HG03442 (cell line): ENCODE results near the gene RAP1GAP.

Experiments
- ATAC-seq: cut with Tn5 transposase; IDR thresholded peaks from one replicate; pipeline ENCODE4 v1.9.1; 2021; ENCODE audit warnings: mild to moderate bottlenecking, moderate library complexity; ENCODE audit not compliant: unreplicated experiment

RAP1GAP gene

DNA sequence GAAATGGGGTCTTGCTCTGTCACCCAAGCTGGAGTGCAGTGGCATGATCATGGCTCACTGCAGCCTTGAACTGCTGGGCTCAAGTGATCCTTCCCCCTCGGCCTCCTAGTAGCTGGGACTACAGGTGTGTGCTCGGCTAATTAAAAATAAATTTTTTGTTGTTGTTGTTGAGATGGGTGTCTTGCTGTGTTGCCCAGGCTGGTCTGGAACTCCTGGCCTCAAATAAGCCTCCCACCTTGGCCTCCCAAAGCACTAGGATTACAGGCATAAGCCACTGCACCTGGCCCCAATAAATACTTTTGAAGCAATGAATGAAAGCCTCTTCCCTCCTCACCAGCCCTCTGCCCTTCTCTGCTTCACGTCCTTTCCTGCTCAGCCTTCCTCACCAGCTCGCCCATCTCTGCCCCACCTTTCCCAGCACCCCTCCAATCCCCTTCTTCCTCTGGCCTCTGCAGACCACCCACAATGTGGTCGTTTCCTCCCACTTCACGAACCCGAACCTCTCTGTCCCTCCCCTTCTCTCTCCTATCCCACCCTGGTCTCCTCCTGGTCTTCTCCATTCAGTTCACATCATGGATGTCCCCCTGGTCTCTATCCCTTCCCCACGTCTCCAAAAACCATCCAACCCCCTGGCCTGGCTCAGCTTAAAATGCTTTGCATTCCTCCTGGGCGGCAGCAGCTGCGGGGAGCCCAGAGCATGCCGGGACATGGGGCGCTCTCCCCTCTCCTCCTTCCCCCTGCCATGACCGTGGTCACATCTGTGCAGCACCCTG, 38.4 kb downstream of the RAP1GAP start:
- ATAC-seq = no peak

DNA sequence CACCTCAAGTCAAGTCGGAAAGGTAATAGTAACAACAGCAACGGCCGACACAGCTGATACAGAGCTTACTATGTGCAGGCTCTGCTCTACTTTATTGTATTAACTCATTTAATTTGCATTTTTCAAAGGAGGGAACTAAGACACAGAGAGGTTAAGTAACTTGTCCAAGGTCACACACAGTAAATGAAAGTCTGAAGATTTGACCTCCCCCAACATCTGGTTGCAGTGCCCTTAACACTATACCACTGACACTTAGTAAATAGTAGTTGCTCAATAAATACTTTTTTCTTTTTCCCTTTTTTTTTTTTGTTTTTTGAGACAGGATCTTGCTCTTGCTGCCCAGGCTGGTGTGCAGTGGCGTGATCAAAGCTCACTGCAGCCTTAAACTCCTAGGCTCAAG, 39.2 kb downstream of the RAP1GAP start:
- no peak for ATAC-seq

DNA sequence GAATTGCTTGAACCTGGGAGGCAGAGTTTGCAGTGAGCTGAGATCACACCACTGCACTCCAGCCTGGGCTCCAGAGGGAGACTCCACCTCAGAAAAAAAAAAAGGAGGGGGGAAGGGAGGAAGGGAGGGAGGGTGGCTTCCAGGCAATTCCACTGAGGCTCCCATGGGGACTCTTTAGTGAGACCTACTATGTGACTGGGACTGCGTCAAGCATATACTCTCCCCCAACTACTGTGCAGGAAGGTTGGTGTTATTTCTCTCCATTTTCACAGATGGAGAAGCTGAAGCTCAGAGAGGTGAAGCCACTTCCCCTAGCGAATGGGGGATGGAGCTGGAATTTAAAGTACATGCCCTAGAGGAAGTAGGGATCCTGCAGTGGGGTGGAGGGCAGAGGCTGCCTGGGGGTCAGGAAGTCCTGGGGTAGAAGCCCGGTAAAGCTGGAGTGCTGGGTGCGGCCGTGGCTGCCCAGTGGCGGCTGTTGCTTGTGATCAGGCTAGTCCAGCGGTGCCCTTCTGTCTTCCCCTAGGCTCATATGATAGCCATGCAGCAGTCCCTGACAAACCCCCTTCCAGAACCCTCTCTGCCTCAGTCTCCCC, 40.3 kb downstream of the RAP1GAP start:
- no peak for ATAC-seq

DNA sequence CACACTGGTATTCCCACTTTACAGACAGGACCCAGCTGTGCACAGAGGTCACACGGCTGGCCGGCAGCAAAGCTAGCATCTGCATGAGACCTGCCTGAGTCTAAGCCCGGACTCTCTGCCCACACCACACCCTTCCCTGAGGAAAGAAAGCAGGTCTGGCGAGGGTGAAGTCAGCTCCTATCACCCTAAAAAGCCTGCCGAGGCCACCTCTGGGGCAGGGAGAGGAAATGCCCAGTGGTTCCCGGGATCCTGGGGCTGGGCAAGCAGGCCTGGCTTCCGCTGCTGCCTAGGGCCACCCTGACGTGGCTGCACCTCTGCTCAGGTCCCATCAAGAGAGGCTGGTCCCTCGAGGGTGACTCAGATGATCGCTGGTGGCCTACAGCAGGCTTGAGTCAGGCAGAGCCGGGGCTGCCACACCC, 42.2 kb downstream of the RAP1GAP start:
- ATAC-seq = no peak

DNA sequence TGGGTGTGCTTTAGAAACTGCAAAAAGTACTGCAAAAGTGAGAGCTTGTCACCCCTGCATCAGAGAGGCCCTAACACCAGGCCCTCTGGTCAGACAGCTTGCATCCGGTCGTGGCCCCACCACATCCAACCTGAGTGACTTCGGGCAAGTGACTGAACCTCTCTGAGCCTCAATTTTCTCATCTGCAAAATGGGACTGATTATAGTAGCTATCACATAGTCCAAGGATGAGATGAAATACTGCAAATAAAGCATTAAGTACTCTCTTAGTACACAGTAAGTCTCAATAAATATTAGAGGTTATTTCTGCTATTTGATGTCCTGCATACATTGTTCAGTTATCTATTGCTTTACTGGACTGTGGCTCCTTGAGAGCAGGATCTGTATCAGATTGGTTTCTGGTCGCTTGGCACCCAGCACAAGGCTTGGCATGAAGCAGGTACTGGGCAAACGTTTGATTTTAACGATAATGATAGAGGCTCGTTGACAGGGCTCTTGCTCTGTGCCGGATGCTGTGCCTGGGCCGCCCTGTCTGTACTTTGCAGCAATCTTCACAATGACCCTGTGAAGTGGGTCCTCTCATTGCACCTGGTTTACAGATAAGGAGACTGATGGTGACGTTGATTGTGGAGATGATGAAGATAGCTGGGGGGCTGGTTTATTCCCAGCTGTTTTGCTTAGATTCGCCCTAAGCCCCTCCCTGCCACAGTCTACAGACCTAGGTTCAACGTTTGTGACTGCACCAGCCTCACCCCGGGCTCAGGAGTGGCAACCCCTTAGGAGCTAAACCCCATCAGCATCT, 43.6 kb downstream of the RAP1GAP start:
- no peak for ATAC-seq

DNA sequence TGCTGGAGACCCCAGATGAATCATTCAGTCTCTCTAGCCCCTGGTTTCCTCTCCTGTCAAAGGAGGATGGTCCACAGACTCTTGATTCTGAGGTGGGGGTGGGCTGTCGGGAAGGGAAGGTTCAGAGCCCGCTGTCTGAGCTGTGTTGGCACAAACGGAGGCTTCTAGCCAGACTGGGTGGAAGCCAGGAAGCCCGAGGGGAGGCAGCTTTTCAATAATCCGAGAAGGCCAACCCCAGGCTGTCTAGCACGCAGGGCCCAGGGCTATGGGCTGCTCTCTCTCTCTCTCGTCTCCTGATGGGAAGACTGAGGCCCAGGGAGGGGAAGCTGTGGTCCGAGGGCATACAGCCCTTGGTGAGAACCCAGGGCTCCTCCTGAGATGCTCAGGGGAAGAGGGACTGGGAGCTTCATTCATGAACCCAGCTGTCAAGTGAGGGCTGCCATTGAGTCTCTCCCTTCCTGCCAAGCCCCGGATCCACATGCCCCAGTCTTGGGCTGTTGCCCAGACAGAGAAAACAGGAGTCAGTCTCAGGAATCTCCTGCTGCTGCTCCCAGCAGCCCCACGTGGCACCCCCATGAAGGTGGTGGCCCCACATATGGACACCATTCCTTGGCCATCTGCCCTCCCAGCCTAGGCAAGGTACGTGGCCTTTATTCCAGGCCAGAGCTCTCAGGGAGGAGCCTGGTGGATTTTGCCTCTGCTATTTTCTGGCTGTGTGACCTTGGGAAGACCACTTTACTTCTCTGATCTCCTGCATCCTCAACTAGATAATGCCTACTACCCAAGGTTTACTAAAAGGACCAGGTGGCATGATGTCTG, 44.4 kb downstream of the RAP1GAP start:
- no peak for ATAC-seq

DNA sequence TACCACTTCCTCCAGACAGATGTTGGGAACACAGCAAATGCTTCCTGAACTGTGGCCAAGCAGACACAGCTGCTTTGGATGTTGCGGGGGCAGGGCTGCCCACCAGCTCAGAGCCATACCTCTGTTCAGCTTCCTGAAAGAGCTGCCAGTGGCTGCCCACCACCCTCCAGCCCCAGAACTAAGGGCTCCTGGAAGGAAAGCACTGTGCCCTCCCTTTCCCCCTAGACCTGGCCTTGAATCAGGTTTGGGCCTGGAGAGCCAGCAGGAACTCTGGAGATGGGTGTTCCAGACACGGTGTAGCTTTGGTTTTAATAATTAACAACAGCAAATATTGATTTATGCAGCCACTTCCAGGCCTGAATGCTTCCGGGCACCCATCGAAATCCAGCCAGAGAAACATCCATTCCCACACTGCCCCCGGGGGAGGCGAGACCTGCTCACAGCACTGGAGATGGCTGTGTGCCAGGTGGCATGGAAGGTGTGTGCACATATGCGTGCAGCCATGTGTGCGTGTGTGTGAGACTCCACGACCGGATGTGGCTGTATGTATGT, 45.7 kb downstream of the RAP1GAP start:
- no peak for ATAC-seq

DNA sequence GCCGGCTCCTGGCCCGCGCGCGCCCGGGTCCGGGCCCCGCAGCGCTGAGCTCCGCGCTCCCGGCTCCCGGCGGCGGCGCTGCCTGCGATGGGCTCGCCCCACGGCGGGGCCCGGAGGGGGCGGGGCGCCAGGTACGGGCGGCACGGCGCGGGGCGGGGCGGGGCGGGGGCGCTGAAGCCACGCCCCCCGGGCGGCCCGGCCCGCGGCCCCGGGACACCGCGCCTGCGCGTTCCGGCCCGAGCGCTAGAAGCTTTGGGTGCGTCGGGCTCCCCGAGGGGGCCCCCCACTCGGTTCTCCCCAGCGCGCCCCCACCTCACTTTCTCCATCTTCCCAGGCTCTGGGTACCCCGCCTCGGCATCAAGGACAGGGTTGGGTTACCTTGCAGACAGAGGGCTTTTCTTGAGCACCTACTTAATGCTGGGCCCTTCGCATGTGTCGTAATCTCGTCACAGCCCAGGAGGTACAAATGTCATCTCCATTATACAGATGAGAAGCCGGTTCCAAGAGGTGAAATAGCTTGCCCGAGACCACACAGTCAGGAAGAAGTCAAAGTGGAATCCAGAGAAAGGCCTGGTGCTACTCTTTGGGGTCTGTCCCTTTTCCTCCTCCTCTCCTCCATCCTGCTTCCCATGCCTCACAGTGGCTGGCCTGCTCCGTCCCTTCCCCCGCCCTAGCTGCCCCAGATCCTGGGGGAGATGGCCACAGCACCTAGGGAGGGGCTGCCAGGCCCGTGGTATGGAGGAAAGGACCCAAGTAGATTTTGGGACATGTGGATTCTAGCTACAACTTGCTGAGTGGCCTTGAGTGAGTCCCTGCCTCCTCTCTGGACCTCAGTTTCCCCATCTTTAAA, 46.5 kb downstream of the RAP1GAP start:
- no peak for ATAC-seq

DNA sequence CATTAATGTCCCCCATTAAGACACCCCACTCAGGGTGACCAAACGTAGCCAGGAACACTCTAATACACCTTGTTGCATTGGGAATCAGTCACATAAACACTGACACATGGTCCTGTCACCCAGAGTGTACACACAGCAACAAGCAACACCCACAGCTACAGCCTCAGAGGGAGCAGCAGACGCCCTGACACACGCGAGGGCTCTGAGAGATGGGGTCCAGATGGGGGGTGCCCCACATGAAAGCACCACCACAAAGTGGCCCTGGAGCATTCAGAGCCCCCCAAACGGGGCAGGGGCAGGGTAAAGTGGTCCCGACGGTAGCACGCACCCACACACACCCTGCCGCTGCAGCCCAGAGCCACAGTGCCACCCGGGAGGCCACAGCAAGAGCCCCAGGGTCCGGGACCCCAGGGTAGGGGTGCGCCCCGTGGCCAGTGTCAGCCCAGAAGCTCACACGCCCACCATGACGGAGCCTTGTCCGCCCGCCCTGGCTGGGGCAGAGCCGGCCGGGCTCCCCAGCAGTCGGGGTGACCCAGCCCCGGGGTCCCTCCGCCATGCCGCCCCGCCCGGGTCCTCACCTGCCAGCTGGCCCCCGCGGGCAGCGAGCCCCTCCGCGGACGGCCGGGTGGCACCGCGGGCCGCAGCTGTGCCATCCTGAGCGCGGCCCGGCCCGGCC, 47.3 kb downstream of the RAP1GAP start:
- ATAC-seq = no peak

DNA sequence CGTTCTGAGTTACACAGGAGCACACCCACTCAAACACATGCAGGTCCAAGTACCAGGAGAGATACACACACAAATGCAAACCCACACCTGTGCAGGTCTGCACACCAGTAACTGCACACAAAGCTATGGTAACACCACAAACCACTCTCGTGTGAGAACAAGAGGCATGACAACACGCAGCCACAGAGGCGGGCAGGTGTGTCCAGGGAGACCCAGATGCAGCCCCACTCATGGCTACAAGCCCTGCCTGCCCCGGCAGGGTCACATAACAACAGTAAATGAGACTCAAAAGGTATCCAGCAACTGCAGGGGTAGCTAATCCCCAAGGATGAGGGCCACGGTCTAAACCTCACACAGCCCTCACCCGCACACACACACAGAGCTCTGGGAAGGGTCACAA, 48.1 kb downstream of the RAP1GAP start:
- no peak for ATAC-seq

DNA sequence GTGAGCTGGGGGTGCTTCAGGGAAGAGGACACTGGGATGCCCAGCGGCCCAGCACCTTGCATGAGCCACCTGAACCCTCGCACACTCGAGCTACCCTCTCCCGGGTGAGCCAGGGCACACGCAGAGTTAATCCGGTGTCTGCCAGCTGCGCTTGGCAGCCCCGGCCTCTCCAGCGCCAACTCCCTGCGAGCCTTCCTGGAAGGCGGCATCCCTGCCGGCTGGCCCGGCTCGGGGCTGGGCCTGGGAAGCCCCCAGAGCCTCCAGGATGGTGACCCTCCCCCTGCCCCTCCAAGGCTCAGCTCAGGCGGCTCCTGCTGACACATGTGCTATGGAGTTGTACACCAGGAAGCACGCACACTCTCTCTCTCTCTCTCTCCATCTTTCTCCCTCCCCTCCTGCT, 48.7 kb downstream of the RAP1GAP start:
- ATAC-seq = no peak

DNA sequence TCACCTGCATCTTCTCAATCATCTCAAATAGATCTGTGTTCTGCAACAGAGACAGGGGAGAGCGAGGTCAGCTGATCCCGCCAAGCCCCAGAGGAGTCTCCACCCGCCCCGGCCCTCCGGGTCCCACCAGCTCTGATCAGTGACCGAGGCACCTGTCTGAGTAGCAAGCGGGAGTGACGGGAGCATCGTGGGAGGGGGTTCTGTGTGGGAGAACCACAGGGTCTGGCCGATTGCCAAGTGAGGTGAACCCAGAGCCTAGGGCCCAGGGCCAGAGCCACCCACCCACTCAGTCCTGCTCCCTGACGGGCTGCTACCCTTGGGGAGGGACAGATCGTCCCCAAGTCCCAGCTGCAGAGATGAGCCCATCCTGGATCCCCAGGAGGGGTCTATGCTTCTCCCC, 49.1 kb downstream of the RAP1GAP start:
- no peak for ATAC-seq

DNA sequence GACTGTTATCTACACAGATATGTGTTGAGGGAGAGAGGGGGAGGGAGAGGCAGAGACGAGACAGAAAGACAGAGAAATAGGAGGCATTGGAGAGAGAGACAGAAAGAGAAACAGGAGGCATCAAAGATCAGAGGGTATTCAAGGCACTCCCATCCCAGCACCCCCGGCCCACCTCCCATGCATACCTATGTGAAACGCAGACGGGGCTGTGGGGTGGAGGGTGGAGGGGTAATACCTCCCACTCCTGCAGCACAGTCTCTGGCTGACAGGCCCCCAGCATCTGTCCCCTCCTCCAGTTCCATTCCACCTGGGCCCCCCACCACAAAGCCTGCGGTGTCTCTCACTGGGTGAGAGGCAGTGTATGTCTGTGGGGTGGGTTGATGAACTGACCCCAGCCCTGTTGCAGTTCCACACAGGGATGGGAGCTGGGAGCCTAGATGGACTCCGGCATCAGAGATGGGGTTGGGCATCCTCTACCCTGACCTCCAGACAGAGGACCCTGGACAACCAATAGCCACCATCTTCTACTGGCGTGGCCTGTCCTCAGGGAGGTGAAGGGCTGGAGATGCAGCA, 49.7 kb downstream of the RAP1GAP start:
- no peak for ATAC-seq

DNA sequence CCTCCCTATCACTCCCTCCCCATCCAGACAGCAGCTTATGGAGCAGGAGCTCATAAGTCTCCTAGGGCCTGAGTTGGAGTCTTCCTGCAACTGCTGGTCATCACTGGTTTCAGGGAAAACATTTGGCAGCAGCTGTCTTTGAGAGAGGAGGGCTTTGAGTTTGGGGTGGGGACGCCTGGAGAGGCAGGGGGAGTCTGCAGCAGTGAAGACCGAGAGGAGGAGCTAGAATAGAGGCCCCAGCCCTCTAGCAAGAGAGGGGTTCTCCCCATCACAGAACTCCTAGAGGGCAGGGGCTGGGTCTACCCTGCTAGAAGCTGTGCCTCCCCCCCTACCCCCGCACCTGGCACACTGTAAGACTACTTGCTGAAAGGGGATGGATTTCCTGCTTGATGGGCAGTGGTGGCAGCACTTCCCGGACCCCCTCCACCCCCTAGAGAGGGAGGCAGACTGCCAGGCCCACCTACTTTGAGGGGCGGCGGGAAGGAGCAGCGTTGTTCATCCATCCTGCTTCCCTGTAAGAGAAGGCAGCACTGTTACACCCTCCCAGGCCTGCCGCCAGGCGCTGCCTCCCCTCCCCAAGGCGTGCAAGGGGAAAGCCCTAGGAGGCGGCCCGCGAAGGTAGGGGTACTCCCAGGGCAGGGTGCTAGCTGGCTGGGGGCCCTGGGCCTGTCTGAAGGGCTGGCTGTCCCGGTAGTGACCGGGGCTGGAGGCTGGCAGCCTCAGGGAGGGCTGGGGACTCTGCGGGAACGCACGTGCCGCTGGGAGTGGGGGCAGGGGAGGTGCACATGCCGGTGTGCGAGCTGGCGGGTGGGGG, 50.4 kb downstream of the RAP1GAP start:
- no peak for ATAC-seq

DNA sequence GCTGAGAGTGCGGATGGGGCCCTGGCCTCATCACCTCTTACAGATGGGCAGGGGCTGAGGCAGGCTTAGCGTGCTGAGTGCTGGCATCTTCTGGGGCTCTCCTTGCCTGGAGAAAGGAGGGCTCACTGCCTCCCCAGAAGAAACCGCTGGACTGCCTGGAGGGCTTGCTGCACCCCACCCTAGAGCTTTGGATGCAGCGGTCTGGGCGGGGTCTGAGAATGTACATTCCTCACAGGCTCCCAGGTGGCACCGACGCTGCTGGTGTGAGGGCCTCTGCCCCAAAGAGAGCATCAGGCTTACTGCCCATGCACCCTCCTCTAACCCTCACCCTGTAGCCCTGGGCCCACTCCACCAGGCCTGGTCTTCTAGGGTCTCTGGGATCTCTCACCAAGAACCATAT, 51.1 kb downstream of the RAP1GAP start:
- no peak for ATAC-seq

DNA sequence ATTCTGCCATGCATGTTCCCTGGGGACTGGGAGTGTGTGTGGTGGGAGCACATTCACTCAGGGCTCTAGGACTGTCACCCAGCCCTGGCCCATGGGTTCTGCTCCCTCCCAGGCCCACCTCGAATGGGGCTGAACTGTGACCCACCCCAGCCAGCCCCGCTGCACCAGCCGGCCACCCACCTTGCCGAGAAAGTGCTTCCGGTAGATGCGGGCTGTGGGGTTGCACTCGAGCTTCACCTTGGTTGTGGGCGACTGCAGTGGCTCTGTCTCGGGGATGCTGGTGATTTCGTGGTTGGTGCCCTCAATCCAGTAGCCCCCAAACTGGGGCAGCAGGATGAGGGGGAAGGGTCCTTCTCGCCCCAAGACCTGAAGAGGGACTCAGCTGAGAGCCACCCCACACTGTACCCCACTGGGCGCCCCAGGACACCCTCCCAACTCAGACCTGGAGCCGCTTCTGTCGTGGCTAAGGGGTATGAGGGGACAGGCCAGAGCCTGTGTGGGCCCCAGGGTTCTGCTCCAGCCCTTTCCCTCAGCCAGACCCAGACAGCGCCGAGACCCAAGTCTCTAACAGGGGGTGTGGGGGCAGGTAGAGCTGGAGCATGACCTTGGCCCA, 51.9 kb downstream of the RAP1GAP start:
- no peak for ATAC-seq

DNA sequence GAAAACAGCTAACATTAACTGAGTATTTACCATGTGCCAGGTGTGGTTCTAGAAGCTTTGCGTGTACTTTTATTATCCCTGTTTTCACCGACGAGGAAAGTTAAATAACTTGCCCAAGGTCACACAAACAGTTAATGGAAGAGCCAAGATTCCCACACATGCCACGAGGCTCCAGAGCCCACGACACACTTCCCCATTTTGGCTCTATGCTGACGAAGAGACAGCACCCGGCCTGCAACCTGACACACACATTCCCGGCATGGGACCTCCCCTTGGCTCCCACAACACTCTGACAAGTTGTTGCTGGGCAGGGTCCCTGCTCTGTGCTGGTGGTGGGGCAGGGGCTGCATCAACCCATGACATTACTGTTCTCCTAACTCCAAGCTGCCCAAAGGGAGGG, 52.8 kb downstream of the RAP1GAP start:
- no peak for ATAC-seq
